B cell (primary cell): Measurements from ENCODE around the gene LRBA. TPM values are rescaled to one million over a fixed set of nuclear protein-coding genes. Genes with fewer than 3 reads are reported as not detected.

ENCODE experiments used
- ATAC-seq: fragments of 200-7000 bp; cut with Tn5 transposase; one replicate; pipeline ENCODE4 v1.10.0; 2021; ENCODE audit warnings: low read depth, mild to moderate bottlenecking, moderate number of reproducible peaks, moderate library complexity
- CTCF ChIA-PET: fragments of 350-600 bp; sonication (Branson Sonifier 250); formaldehyde crosslinking; loops from one replicate; lab custom pipeline; 2021; ENCODE audit warnings: antibody characterized with exemption, inconsistent platforms; lab: Charles Lee
- POLR2A ChIA-PET: fragments of 350-600 bp; sonication (Branson Sonifier 250); formaldehyde crosslinking; loops from one replicate; lab custom pipeline; 2021; ENCODE audit warnings: antibody characterized with exemption; lab: Charles Lee
- DNase-seq: peaks from one replicate; pipeline ENCODE4 v3.0.0; 2013
- H2AFZ ChIP-seq: 2 replicates; pipeline ENCODE4 v1.6.1; 2012; ENCODE audit warnings: mild to moderate bottlenecking, low read depth, low read length; ENCODE audit not compliant: insufficient read depth, poor library complexity, severe bottlenecking
- H3K27ac ChIP-seq, 2 donors: 1 replicate in 1 of 2; 2 replicates in 1 of 2; pipeline ENCODE4 v1.5.1; 2012 to 2013; ENCODE audit warnings: low read length in 2 of 2, mild to moderate bottlenecking in 2 of 2, moderate library complexity in 1 of 2
- H3K27me3 ChIP-seq, 4 experiments: fragments of 200-600 bp in 1 of 4; sonication (generic) in 1 of 4; replicated peaks in 1 of 4; 1 replicate in 2 of 4; 2 replicates in 2 of 4; pipeline versions ENCODE4 v1.6.1 to v1.7.0; 2013 to 2016; ENCODE audit warnings: low read length in 3 of 4, mild to moderate bottlenecking in 2 of 4, mixed read lengths in 1 of 4, moderate library complexity in 1 of 4; ENCODE audit not compliant: insufficient read depth in 4 of 4, control insufficient read depth in 3 of 4; ENCODE audit errors: control extremely low read depth in 1 of 4
- H3K36me3 ChIP-seq, 2 experiments: replicated peaks in 1 of 2; 1 replicate in 1 of 2; 2 replicates in 1 of 2; pipeline versions ENCODE4 v1.6.1 to v1.7.1; 2013; ENCODE audit warnings: low read length in 1 of 2; ENCODE audit not compliant: insufficient read depth in 2 of 2, control insufficient read depth in 1 of 2; ENCODE audit errors: control extremely low read depth in 1 of 2, extremely low read depth in 1 of 2
- H3K4me1 ChIP-seq, 2 donors: fragments of 200-600 bp in 1 of 2; sonication (generic) in 1 of 2; 1 replicate in 1 of 2; 2 replicates in 1 of 2; pipeline versions ENCODE4 v1.5.1 to v1.6.1; 2013 to 2017; ENCODE audit warnings: low read length in 2 of 2; ENCODE audit not compliant: control insufficient read depth in 2 of 2, insufficient read depth in 2 of 2
- H3K4me2 ChIP-seq: replicated peaks from 2 replicates; pipeline ENCODE3; 2012; ENCODE audit warnings: mild to moderate bottlenecking, low read depth, low read length; ENCODE audit not compliant: poor library complexity, severe bottlenecking
- H3K4me3 ChIP-seq, 5 experiments: fragments of 200-600 bp in 1 of 5; sonication (generic) in 1 of 5; 1 replicate in 3 of 5; 2 replicates in 2 of 5; pipeline versions ENCODE4 v1.5.1 to v1.7.0; 2011 to 2016; ENCODE audit warnings: low read length in 4 of 5, mild to moderate bottlenecking in 4 of 5, low read depth in 2 of 5, control low read depth in 1 of 5, moderate library complexity in 1 of 5; ENCODE audit not compliant: insufficient read depth in 1 of 5; ENCODE audit errors: control extremely low read depth in 1 of 5, extremely low read depth in 1 of 5
- H3K79me2 ChIP-seq: fragments of 200-600 bp; sonication (generic); one replicate; pipeline ENCODE4 v1.6.0; 2016; ENCODE audit warnings: low read length; ENCODE audit not compliant: control insufficient read depth, insufficient read depth
- H3K9ac ChIP-seq: fragments of 200-600 bp; sonication (generic); 2 replicates; pipeline ENCODE4 v1.6.1; 2017; ENCODE audit warnings: mild to moderate bottlenecking, low read length, moderate library complexity
- H3K9me3 ChIP-seq, 3 donors: one replicate each; pipeline versions ENCODE4 v1.6.1 to v1.7.1; 2013; ENCODE audit warnings: low read length in 2 of 3; ENCODE audit not compliant: control insufficient read depth in 2 of 3, insufficient read depth in 1 of 3; ENCODE audit errors: control extremely low read depth in 1 of 3
- H4K20me1 ChIP-seq: 2 replicates; pipeline ENCODE4 v1.6.0; 2012; ENCODE audit warnings: mild to moderate bottlenecking, low read length; ENCODE audit not compliant: insufficient read depth, control insufficient read depth, poor library complexity, severe bottlenecking
- H3K27ac Mint-ChIP-seq: one replicate; pipeline ENCODE4 v1.8.0; 2021; ENCODE audit warnings: mixed read lengths
- H3K27me3 Mint-ChIP-seq: one replicate; pipeline ENCODE4 v1.8.0; 2021; ENCODE audit warnings: mixed read lengths
- H3K4me1 Mint-ChIP-seq: one replicate; pipeline ENCODE4 v1.8.0; 2021; ENCODE audit warnings: mixed read lengths
- H3K4me3 Mint-ChIP-seq: one replicate; pipeline ENCODE4 v1.8.0; 2021; ENCODE audit warnings: mixed read lengths
- H3K9me3 Mint-ChIP-seq: one replicate; pipeline ENCODE4 v1.8.0; 2022; ENCODE audit warnings: mixed read lengths; ENCODE audit not compliant: insufficient read depth
- EZH2 ChIP-seq: IDR thresholded peaks from 2 replicates; pipeline ENCODE4 v1.6.1; 2012; ENCODE audit warnings: borderline replicate concordance, low read depth, mild to moderate bottlenecking, moderate library complexity, low read length; ENCODE audit not compliant: insufficient read depth, poor library complexity, severe bottlenecking
- WGBS: methylation state at CpG from one replicate; pipeline ENCODE4 v1.1.5; 2013; ENCODE audit warnings: missing lambda C conversion rate; ENCODE audit not compliant: insufficient coverage; 5-methylcytosine and 5-hydroxymethylcytosine counted together
- intact Hi-C: fragments of 100-400 bp; cut with micrococcal nuclease; formaldehyde crosslinking; loops from one replicate; pipeline ENCODE4 v1.10.0; 2022
- polyA plus RNA-seq: library from polyadenylated mRNA; depleted of rRNA; stranded (reverse); fragments of >200 nt; gene quantifications from 2 replicates; pipeline ENCODE4 v1.2.3, GENCODE V29; 2012
- total RNA-seq, 2 donors: library from RNA; stranded (reverse); fragments of 120-200 nt in 1 of 2; gene quantifications; 1 replicate in 1 of 2; 2 replicates in 1 of 2; pipeline versions ENCODE4 v1.2.3 to v1.2.4, GENCODE V29; 2013 to 2022
- TF ChIP-seq, protein P1 (sequence below): fragments of 200-600 bp; IDR thresholded peaks from one replicate; pipeline ENCODE4 v1.8.0; 2022; ENCODE audit warnings: antibody characterized with exemption, mild to moderate bottlenecking

The LRBA gene
- total and polyA plus RNA-seq, 2 donors (not counting 1 experiment from before 2014, with no cell fraction given), result 17.5 to 86.7 TPM

DNA sequence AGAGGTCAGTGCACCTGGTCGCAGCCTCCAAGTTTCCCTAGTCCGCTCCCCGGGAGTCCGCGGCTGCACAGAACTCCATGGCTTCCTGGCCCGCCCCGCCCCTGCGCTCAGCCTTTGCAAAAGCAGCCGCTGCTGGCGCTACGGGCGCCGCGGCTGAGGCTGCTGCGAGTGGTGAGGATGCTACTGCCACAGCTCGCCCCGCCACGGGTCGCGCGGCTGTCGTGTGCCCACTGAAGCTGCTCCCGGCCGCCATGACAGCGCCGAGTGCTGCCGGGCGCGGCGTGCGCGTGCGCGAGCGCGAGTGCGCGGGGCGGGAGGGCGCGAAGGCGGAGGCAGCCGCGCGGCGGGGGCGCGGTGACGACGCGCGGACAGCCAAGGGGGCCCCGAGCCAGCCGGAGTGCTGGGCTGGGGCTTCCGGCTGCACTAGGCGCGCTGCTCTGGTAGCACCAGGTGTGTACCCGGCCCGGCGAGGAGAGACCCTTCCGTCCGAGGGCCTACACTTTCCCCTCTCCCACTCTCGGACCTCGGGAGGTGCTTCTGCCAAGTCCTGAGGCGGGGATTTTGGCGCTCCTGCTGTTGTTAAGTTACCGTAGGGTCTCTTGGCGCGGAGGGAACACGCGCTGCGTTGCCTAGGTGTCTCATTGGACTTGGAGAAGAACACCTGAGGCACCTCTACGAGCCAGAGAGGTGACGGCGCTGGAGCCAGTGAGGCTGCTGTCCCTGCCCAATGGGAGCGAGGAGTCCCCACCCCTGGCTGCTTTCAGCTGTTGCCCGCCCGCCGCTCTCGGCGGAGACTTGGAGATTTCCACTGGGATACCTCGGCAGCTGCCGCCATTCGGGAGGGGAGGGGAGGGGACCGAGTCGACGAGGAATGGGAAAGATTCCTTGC is 619 bp upstream of the LRBA start:
- intact Hi-C loops, result loop anchor here (1.0 to 10.0 kb wide), 3 partner anchors 84 to 1649 kb away; partner anchors contain the start of genes FBXW7 and RPS3A
- Mint-ChIP-seq H3K4me1 (peaks cover 33% of the 10 kb centered on the region), H3K27ac (peak overlapping the region; percentile 99), H3K27me3 (no peaks in the 10 kb centered on the region), H3K4me3 (peak overlapping the region; percentile 100), H3K9me3 (no peaks in the 10 kb centered on the region)
- Histone ChIP-seq H3K4me3 (peak overlapping the region; percentile 77 to 97 (median 91)), H3K27ac (peak overlapping the region; percentile 89 to 95), H3K36me3 (no peaks in the 10 kb centered on the region), H3K9ac (peak overlapping the region; percentile 88), H4K20me1 (peaks cover 10% of the 10 kb centered on the region), H3K9me3 (no peaks in the 10 kb centered on the region), H3K4me2 (peak overlapping the region; percentile 83), H3K27me3 (no peaks in the 10 kb centered on the region), H2AFZ (peak overlapping the region; percentile 99), H3K79me2 (peaks cover 55% of the 10 kb centered on the region), H3K4me1 (peaks cover 29 to 32% of the 10 kb centered on the region in 2 donors)
- DNase-seq (peak; percentile 92), ATAC-seq (peak; percentile 77)
- WGBS, result under 1% methylated on average over 86 of the region's 87 CpGs
- POLR2A ChIA-PET, result interaction anchor here (2.7 kb wide), 1 partner anchor 83 kb away, joined by 19 read pairs; the partner anchor contains the start of gene RPS3A
- CTCF ChIA-PET, result interaction anchor here (1.3 kb wide), 1 partner anchor 83 kb away, joined by 3 read pairs; no protein-coding TSS in a partner anchor
- no peak for TF ChIP-seq EZH2
- TF ChIP-seq, protein P1, sequence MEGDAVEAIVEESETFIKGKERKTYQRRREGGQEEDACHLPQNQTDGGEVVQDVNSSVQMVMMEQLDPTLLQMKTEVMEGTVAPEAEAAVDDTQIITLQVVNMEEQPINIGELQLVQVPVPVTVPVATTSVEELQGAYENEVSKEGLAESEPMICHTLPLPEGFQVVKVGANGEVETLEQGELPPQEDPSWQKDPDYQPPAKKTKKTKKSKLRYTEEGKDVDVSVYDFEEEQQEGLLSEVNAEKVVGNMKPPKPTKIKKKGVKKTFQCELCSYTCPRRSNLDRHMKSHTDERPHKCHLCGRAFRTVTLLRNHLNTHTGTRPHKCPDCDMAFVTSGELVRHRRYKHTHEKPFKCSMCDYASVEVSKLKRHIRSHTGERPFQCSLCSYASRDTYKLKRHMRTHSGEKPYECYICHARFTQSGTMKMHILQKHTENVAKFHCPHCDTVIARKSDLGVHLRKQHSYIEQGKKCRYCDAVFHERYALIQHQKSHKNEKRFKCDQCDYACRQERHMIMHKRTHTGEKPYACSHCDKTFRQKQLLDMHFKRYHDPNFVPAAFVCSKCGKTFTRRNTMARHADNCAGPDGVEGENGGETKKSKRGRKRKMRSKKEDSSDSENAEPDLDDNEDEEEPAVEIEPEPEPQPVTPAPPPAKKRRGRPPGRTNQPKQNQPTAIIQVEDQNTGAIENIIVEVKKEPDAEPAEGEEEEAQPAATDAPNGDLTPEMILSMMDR, result no peak
